Mononuclear cell (primary cell): ENCODE results near the gene APOA1. TPM values are rescaled to one million over a fixed set of nuclear protein-coding genes. Genes with fewer than 3 reads are reported as not detected.

Source experiments
- H3K27me3 ChIP-seq: 2 replicates; pipeline ENCODE4 v1.6.0; 2011; ENCODE audit warnings: low read length, control low read depth; ENCODE audit not compliant: insufficient read depth
- H3K4me1 ChIP-seq: 2 replicates; pipeline ENCODE4 v1.5.1; 2011; ENCODE audit warnings: mild to moderate bottlenecking, low read length, control low read depth; ENCODE audit not compliant: insufficient read depth
- H3K4me3 ChIP-seq: 2 replicates; pipeline ENCODE4 v1.5.1; 2011; ENCODE audit warnings: mild to moderate bottlenecking, low read length, moderate library complexity
- H3K9me3 ChIP-seq: 2 replicates; pipeline ENCODE4 v1.5.1; 2011; ENCODE audit warnings: low read depth, mild to moderate bottlenecking, control low read depth, low read length
- total RNA-seq: library from RNA; depleted of rRNA; stranded (reverse); fragments of >200 nt; gene quantifications from one replicate; pipeline ENCODE4 v1.2.3, GENCODE V29; 2012

APOA1 gene
- total RNA-seq, 1 donor: 0.31 TPM

DNA sequence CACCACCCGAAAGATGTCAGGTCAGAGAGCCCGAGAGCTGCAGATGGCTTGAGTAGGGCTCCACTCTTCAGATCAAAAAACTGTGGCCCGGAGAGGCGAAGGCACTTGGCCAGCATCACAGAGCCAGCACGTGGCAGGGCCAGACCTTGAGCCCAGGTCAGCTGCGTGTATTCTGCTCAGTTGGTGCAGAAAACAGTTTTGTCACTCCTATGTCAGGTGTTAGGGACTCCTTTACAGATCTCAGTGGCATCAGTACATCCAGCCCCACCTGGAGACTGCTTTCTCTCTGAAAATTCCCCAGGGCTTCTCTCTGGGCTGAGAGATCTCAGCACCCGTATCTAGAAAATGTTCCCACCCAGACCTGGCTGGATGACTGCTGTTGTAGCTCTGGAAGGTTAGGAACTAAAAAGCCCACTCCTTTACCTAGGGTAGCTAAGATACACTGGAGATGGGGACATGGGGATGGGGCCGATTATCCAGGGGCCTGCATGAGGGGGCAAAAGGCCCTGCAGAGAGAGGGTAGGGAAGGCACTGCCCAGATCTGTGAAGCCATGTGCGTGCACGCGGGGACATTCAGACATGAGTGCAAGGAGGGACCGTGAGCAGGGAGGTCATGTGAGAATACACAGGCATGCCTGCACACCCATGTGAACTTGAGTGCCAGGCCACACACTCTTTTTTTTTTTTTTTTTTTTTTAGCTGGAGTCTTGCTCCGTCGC, 3.4 kb downstream of the APOA1 start:
- Histone ChIP-seq H3K9me3 (no peaks in the 10 kb centered on the region), H3K27me3 (no peaks in the 10 kb centered on the region), H3K4me3 (no peak overlapping the region), H3K4me1 (peaks cover 18% of the 10 kb centered on the region)

DNA sequence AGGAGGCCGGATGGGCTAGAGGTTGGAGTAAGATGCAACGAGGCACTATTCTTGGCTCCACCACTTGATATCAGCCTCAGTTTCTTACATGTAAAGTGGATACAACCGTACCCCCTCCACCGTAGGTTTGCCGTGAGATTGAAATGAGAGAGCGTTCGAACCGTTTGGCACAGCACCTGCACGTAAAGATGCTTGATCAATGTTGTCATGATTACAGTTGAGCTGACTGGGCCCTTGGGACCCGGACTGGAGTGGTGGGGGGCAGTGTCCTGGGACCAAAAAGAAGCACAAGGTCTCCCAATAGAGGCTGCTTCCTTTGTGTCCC, 4.0 kb downstream of the APOA1 start:
- H3K4me1 ChIP-seq: peaks cover 18% of the 10 kb centered on the region
- no peaks in the 10 kb centered on the region for H3K9me3 ChIP-seq
- no peak overlapping the region for H3K4me3 ChIP-seq
- H3K27me3 ChIP-seq: no peaks in the 10 kb centered on the region

DNA sequence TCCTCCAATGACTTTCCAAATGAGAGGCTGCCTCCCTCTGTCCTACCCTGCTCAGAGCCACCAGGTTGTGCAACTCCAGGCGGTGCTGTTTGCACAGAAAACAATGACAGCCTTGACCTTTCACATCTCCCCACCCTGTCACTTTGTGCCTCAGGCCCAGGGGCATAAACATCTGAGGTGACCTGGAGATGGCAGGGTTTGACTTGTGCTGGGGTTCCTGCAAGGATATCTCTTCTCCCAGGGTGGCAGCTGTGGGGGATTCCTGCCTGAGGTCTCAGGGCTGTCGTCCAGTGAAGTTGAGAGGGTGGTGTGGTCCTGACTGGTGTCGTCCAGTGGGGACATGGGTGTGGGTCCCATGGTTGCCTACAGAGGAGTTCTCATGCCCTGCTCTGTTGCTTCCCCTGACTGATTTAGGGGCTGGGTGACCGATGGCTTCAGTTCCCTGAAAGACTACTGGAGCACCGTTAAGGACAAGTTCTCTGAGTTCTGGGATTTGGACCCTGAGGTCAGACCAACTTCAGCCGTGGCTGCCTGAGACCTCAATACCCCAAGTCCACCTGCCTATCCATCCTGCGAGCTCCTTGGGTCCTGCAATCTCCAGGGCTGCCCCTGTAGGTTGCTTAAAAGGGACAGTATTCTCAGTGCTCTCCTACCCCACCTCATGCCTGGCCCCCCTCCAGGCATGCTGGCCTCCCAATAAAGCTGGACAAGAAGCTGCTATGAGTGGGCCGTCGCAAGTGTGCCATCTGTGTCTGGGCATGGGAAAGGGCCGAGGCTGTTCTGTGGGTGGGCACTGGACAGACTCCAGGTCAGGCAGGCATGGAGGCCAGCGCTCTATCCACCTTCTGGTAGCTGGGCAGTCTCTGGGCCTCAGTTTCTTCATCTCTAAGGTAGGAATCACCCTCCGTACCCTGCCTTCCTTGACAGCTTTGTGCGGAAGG, 4.8 kb downstream of the APOA1 start:
- H3K4me3 ChIP-seq: no peak overlapping the region
- H3K9me3 ChIP-seq: no peaks in the 10 kb centered on the region
- H3K4me1 ChIP-seq: peaks cover 18% of the 10 kb centered on the region
- H3K27me3 ChIP-seq: no peaks in the 10 kb centered on the region

DNA sequence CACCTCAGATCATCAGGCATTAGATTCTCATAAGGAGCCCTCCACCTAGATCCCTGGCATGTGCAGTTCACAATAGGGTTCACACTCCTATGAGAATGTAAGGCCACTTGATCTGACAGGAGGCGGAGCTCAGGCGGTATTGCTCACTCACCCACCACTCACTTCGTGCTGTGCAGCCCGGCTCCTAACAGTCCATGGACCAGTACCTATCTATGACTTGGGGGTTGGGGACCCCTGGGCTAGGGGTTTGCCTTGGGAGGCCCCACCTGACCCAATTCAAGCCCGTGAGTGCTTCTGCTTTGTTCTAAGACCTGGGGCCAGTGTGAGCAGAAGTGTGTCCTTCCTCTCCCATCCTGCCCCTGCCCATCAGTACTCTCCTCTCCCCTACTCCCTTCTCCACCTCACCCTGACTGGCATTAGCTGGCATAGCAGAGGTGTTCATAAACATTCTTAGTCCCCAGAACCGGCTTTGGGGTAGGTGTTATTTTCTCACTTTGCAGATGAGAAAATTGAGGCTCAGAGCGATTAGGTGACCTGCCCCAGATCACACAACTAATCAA, 5.6 kb downstream of the APOA1 start:
- H3K27me3 ChIP-seq: no peaks in the 10 kb centered on the region
- no peaks in the 10 kb centered on the region for H3K9me3 ChIP-seq
- no peak overlapping the region for H3K4me3 ChIP-seq
- H3K4me1 ChIP-seq: peaks cover 18% of the 10 kb centered on the region

DNA sequence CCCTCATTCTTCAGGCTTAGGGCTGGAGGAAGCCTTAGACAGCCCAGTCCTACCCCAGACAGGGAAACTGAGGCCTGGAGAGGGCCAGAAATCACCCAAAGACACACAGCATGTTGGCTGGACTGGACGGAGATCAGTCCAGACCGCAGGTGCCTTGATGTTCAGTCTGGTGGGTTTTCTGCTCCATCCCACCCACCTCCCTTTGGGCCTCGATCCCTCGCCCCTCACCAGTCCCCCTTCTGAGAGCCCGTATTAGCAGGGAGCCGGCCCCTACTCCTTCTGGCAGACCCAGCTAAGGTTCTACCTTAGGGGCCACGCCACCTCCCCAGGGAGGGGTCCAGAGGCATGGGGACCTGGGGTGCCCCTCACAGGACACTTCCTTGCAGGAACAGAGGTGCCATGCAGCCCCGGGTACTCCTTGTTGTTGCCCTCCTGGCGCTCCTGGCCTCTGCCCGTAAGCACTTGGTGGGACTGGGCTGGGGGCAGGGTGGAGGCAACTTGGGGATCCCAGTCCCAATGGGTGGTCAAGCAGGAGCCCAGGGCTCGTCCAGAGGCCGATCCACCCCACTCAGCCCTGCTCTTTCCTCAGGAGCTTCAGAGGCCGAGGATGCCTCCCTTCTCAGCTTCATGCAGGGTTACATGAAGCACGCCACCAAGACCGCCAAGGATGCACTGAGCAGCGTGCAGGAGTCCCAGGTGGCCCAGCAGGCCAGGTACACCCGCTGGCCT, 7.1 kb downstream of the APOA1 start:
- H3K27me3 ChIP-seq: no peaks in the 10 kb centered on the region
- H3K9me3 ChIP-seq: no peaks in the 10 kb centered on the region
- H3K4me3 ChIP-seq: no peak overlapping the region
- peaks cover 6% of the 10 kb centered on the region for H3K4me1 ChIP-seq

DNA sequence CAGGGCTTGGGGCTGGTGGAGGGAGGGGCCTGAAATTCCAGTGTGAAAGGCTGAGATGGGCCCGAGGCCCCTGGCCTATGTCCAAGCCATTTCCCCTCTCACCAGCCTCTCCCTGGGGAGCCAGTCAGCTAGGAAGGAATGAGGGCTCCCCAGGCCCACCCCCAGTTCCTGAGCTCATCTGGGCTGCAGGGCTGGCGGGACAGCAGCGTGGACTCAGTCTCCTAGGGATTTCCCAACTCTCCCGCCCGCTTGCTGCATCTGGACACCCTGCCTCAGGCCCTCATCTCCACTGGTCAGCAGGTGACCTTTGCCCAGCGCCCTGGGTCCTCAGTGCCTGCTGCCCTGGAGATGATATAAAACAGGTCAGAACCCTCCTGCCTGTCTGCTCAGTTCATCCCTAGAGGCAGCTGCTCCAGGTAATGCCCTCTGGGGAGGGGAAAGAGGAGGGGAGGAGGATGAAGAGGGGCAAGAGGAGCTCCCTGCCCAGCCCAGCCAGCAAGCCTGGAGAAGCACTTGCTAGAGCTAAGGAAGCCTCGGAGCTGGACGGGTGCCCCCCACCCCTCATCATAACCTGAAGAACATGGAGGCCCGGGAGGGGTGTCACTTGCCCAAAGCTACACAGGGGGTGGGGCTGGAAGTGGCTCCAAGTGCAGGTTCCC, 7.8 kb downstream of the APOA1 start, which contains the start of gene APOC3:
Gene APOC3 (plus strand): TSS at position 383 of the 659 bp plus-strand sequence. CDS start 676 bp downstream, outside the sequence.
- Histone ChIP-seq H3K4me1 (no peaks in the 10 kb centered on the region), H3K9me3 (no peaks in the 10 kb centered on the region), H3K4me3 (no peak within 1 kb of the TSS), H3K27me3 (no peaks in the 10 kb centered on the region)

DNA sequence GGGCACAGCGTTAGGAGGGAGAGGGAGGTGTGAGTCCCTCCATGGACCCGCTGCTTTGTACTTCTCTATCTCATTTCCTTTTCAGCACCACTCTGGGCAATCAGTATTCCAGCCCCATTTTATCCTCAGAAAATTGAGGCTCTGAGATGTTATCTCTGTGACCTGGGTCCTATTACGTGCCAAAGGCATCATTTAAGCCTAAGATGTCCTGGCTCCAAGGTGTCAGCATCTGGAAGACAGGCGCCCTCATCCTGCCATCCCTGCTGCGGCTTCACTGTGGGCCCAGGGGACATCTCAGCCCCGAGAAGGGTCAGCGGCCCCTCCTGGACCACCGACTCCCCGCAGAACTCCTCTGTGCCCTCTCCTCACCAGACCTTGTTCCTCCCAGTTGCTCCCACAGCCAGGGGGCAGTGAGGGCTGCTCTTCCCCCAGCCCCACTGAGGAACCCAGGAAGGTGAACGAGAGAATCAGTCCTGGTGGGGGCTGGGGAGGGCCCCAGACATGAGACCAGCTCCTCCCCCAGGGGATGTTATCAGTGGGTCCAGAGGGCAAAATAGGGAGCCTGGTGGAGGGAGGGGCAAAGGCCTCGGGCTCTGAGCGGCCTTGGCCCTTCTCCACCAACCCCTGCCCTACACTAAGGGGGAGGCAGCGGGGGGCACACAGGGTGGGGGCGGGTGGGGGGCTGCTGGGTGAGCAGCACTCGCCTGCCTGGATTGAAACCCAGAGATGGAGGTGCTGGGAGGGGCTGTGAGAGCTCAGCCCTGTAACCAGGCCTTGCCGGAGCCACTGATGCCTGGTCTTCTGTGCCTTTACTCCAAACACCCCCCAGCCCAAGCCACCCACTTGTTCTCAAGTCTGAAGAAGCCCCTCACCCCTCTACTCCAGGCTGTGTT, 8.5 kb downstream of the APOA1 start:
- H3K9me3 ChIP-seq: no peaks in the 10 kb centered on the region
- H3K4me1 ChIP-seq: no peaks in the 10 kb centered on the region
- no peaks in the 10 kb centered on the region for H3K27me3 ChIP-seq
- H3K4me3 ChIP-seq: no peak overlapping the region

DNA sequence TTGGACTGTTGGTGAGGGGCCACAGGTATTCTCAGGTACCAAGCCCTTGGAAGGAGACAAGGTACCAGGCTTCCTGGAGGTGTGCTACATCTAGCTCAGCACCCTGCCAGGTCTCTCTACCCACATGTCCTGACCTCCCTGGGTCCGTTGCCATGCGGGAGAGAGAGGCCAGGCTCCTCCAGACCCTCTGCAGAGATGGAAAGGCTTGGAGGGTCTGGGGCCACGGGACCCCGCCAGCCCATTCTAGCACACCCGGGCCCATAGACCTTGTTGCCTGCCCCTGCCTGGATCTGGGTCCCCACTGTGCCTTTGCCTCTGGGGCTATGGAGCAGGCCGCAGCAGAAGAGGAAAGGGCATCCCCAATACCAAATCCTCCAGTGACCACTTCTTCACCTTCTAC, 10.0 kb downstream of the APOA1 start:
- no peaks in the 10 kb centered on the region for H3K27me3 ChIP-seq
- H3K4me3 ChIP-seq: no peak overlapping the region
- H3K4me1 ChIP-seq: no peaks in the 10 kb centered on the region
- no peaks in the 10 kb centered on the region for H3K9me3 ChIP-seq

DNA sequence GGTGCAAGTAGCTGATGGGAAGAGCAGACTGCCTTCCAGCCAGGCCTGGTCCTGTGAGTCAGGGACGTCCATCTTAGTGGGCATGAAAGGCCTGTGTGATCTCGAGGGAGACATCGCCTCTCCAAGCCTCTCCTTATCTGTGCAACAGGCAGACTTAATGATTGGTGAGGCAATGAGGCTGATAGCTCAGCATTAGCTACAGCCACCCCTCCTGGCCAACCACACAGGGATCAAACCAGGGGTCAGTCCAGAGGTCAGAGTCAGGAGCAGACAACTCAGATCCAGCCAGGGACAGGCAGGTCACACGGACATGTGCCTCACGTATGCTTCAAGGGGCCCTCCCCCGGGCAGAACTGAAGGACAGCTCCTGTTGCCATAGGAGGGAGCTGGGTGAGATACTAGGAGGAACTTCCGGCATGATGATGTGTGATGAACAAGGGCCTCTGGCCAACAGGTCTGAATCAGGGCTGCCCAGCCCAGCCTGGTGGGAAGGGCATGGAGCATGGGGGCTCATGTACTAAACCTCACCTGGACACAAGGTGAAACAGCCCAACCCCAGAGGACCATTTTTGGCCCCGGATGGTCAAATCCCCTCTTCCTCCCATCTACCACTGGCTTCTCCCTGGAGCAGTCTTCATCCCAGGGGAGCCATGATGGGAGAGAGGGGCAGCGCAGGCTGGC, 10.5 kb downstream of the APOA1 start:
- Histone ChIP-seq H3K27me3 (no peaks in the 10 kb centered on the region), H3K4me1 (no peaks in the 10 kb centered on the region), H3K4me3 (no peak overlapping the region), H3K9me3 (no peaks in the 10 kb centered on the region)

DNA sequence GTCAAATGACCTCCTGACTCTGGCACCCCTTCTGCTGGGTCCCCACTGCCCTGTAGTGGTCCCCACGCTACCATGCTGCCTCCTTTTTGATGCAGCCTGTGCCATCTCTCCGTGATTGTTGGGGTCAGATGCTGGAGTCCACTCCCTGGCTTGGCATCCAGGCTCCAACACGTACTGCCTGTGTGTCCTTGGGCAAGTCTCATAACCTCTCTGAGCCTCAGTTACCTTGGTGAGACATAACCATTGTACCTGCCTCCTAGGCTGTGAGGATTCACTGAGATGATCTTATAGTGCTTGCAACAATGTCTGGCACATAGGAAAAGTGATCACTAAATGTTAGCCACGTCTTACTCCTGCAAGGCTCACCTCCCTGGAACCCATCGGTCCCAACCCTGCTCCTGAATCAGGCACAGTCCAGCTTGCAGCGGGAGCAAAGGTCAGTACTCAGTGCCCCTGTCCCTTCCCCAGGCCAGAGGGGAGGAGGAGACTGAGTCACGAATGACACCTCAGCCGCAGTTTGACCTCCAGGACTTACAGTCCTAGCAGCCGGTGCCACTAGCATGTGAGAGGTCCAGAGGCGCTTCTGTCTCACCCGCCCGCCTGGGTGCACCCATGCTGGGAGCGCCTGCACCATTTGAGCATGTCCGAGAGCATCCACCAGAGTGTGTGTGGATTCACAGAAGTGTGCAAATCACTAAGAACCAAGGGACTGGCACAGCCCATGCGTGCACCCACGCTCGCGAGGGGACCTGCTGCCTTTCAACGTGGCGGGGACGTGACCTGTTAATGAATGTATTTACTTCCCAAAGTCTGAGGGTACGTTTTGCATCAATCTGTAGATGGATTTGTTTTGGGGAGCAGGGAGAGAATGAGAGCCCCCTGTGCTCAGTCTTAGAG, 11.3 kb downstream of the APOA1 start:
- Histone ChIP-seq H3K27me3 (no peaks in the 10 kb centered on the region), H3K9me3 (no peaks in the 10 kb centered on the region), H3K4me1 (no peaks in the 10 kb centered on the region), H3K4me3 (no peak overlapping the region)

DNA sequence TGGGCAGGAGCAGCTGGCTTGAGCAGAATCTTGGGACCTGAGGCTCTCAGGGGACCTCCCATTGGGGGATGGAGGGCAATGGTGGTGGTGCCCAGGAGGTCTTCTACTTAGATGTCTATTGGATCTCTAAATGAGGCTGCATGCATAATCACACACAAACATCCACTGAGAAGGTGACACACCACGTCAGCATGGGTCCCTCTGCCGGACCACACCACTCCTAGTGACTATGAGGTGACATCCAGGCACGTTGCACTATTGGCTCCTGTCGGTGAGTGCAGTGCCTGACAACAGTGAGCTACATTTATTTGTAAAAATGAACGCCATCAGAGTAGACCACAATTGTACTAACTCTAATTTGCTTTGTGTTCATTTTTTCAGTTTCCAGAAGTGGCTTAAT, 12.0 kb downstream of the APOA1 start:
- H3K4me3 ChIP-seq: no peak overlapping the region
- no peaks in the 10 kb centered on the region for H3K4me1 ChIP-seq
- H3K9me3 ChIP-seq: no peaks in the 10 kb centered on the region
- H3K27me3 ChIP-seq: no peaks in the 10 kb centered on the region

DNA sequence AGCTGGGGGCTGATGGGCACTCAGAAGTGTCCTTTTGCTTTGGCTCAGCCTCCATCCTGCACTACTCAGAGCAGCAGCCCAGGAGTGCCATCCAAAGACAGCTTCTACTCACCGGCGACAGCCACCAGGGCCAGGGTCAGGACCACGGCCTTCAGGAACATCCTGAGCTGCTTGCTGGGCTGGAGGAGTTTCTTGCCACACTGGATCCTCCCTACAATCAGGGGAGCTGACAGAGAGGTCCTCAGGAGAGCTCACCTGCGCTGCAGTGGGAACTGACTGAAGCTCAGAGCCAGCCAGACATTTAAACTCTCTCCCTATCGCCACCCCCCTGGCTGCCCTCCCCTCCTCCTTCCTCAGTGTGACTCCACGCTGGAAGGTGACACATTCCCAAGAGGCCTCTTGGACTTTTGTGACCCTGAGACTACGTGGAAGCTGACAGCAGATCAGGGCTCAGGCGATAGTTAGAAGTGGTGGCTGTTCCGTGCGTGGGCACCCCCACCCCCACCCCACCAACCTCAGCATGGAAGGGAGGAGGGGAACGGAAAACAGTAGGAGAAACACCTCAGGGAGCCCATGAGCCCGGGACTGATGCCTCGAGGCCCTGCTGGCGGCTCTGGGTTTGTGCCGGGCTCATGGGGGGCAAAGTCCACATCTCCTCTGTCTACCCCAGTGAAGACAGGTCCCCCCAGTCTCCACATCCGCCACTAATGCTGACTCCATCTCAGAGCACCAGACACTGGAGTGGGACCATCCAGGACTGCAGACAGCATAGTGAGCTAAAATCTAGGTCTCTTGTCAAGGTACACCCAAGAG, 14.2 kb downstream of the APOA1 start, which contains the start of gene APOA4:
Gene APOA4 (minus strand): TSS at position 274 of the 813 bp plus-strand sequence. CDS start 113 bp downstream, at position 161.
- no peak within 1 kb of the TSS for H3K4me3 ChIP-seq
- no peaks in the 10 kb centered on the region for H3K9me3 ChIP-seq
- H3K4me1 ChIP-seq: no peaks in the 10 kb centered on the region
- no peaks in the 10 kb centered on the region for H3K27me3 ChIP-seq
